GM12801 (cell line): ENCODE results near the gene DOCK9.

Experiments
- CTCF ChIP-seq: IDR thresholded peaks from one replicate; pipeline ENCODE4 v1.5.1; 2011; ENCODE audit warnings: control low read depth; ENCODE audit not compliant: insufficient read length; ENCODE audit errors: extremely low read depth

Gene DOCK9

GRCh38 chr13:98883998-98884397 is 93.9 kb downstream of the DOCK9 start:
- no peak for TF ChIP-seq CTCF

- TF ChIP-seq CTCF = no peak
Measured at GRCh38 chr13:98881390-98881789, 96.5 kb downstream of the DOCK9 start.

- TF ChIP-seq CTCF = no peak
Measured at GRCh38 chr13:98880677-98881076, 97.2 kb downstream of the DOCK9 start.

GRCh38 chr13:98879957-98880356 is 97.9 kb downstream of the DOCK9 start:
- TF ChIP-seq CTCF = no peak

GRCh38 chr13:98879127-98879520 is 98.7 kb downstream of the DOCK9 start:
- no peak for TF ChIP-seq CTCF

- no peak for TF ChIP-seq CTCF
Measured at GRCh38 chr13:98878486-98879126, 99.3 kb downstream of the DOCK9 start.

- TF ChIP-seq CTCF = no peak
Measured at GRCh38 chr13:98877936-98878335, 99.9 kb downstream of the DOCK9 start.
